GM18526 (cell line): Measurements from ENCODE around the gene FRAS1.

ENCODE experiments used
- POLR2A ChIP-seq: IDR thresholded peaks from 3 replicates; pipeline ENCODE4 v1.6.1; 2011; ENCODE audit not compliant: insufficient read length; ENCODE audit errors: extremely low read depth

FRAS1 gene

GRCh38 chr4:78553529-78554060, 496.5 kb downstream of the FRAS1 start:
- TF ChIP-seq POLR2A, result no peak

DNA sequence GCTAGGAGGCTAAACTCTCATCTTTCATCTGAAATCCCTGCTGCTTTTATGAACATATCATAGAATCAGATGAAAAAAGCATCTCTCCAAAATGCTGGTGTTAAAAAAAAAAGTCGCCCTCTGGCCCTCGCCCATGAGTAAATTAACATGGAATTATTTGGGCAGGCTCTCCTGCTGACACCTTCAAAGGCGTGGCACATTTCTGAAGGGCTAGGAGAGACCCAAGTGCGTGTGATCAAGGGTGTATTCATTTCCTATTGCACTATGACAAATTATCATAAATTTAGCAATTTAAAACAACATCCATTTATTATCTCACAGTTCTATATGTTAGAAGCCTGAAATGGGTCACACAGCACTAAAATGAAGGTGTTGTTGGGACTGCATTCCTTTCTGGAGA, 499.5 kb downstream of the FRAS1 start:
- TF ChIP-seq POLR2A, result no peak

DNA sequence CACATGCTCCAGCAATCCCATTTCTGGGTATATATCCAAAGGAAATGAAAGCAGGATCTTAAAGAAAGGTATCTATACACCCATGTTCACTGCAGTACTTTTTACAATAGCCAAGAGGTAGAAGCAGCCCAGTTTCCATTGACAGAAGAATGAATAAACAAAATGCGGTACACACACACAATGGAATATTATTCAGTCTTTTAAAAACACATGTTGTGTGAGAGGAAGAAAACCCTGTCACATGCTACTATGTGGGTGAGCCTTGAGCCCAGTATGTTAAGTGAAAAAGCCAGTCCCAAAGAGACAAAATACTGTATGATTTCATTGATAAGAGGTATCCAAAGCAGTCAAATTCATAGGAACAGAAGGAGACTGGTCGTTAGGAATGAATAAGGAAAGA, 500.7 kb downstream of the FRAS1 start:
- TF ChIP-seq POLR2A, result no peak

- TF ChIP-seq POLR2A, result no peak
These were observed 501.3 kb downstream of the FRAS1 start for GRCh38 chr4:78558410-78558809.

GRCh38 chr4:78560296-78560963, 503.3 kb downstream of the FRAS1 start:
- TF ChIP-seq POLR2A, result no peak

GRCh38 chr4:78561677-78562076, 504.6 kb downstream of the FRAS1 start:
- no peak for TF ChIP-seq POLR2A

DNA sequence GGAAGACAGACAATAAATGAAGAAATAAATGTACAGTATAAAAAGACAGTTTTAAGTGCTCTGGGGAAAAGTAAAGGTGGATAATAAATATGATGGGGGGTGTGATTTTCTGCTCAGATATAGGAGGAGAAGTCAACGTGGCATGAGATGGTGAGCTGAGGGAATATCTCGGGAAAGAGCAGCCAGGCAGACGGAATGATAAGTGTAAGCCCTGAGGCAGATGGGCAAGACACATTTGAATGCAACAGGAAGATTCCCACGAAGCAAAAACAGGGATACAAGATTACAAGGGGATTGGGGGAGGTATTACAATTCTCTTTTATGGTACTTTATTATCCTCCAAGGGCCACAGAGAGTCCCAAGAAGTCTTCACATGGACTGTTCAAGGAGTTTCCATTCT, 505.6 kb downstream of the FRAS1 start:
- TF ChIP-seq POLR2A, result no peak

DNA sequence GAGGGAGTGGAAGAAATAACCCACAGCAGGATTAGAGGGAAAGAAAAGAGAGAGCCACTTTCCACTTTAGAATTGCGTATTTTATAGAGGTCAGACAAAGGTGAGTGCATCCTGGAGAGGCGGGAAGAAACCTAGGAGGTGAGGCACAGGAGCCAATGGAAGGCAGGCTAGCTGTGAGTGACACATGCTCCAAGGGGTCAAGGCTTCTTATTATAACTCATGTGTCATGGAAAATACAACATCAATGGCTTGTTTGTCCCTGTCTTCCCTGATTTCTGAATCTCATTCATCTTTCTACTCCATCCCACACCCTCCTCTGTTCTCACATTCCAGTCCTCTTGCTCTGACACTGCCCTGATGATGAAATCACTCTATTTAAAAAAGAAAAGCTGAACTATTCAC, 508.8 kb downstream of the FRAS1 start:
- no peak for TF ChIP-seq POLR2A

- no peak for TF ChIP-seq POLR2A
These were observed 509.8 kb downstream of the FRAS1 start for GRCh38 chr4:78566834-78567499.

- no peak for TF ChIP-seq POLR2A
These were observed 510.5 kb downstream of the FRAS1 start for GRCh38 chr4:78567500-78568060.

DNA sequence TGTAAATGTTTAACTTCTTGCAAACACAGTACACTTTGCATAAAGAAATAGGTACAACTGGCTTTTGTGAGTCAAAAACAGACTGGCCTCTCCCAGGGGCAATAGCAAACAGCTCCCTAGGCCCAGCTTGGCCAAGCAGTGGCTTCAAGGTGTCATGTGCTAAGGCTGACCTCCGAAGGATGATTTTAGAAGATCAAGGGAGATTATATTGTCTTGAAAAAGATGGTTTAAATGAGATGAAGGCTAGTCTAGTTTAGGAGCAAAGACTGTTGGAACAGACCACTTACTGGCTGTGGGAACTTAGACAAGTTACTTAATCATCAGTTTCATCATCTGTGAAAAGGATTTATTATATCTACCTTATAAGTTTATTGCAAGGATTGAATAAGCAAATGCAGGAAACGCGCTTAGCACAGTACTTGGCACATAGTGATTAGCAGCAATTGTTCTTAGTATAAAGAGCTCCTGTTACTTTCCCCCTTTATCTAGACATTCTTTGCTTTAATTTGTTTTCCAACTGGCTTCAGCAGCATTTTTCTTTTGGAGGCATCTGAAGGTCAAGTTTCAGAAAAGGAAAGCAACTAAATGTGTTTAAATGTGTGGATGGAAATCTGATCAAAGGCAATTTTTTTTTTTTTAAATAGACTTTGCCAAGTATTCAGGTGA, 511.6 kb downstream of the FRAS1 start:
- no peak for TF ChIP-seq POLR2A

DNA sequence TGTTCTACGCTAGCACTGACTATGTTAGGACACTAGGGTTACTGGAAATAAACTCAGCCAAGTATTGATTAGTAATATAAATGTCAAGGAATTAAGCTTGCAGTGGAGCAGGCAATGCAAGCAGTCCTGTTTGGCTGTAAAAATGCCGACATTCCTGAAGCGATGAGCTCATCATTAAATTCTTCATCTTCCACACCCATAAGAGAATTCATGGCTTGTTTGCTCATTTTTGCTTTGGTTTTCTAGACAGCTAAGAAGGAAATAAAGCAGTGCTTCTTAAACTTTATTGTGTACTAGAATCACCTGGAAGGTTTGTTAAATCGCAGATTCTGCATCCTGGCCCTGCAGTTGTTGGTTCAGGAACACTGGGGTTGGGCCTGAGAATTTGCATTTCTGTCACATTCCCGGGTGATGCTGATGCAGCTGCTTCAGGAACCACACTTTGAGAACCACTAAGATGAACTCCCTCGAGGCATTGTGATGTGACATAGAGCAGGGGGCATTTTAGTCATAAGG, 512.2 kb downstream of the FRAS1 start:
- TF ChIP-seq POLR2A, result no peak

DNA sequence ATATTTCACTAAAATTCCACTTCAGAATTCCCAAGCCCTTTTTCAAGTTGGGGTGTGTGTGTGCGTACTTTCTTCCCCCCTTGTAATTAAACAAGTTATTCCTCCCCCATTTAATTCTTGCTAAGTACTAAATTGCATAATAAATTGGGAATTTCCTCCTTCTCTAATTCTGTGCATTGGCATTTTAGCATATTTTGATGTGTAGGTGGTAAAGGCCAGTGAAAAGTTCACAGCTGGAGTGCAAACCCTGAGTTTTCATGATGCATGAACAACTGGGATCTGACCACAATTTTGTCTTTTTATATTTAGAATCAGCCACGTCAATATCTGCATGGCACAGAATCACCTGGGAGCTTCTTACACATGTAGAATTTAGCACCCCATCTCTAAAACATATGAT, 513.0 kb downstream of the FRAS1 start:
- no peak for TF ChIP-seq POLR2A

GRCh38 chr4:78571804-78572203, 514.7 kb downstream of the FRAS1 start:
- no peak for TF ChIP-seq POLR2A

DNA sequence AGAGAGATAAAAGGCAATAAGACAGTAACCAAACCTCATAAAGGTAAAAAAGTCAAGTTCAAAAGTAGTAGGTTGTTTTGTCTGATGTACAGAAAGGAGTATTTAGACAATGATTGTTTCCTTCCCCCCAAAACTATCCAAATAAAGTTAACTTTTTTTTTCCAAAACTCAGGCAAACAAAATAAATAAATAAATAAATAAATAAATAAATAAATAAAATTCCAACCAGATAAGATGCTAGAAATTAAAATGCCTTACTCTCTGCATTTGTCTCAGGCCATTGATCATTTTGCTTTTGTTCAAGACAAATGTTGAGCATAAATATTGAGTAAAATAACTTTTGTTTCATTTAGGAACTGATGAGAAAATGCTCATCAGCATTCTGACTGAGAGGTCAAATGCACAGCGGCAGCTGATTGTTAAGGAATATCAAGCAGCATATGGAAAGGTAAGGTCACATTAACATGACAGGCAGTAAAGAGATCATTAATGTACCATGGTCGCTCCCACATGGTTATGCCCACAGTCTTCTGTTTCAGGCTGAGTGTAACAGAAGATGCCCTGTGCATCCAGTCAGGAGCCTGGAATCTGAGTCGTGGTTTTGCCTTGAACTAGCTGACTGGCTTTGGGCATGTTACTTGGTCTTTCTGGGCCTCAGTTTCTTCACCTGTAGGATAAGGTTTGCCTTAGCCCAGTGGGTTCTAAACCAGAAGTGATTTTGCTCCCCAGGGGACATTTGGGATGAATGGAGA, 521.7 kb downstream of the FRAS1 start:
- TF ChIP-seq POLR2A, result no peak
